PC-9 (cell line): ENCODE measurements around the gene VAMP8. TPM values are rescaled to one million over a fixed set of nuclear protein-coding genes. Genes with fewer than 3 reads are reported as not detected.

Experiments
- BruUV-seq: library from RNA; stranded (reverse); fragments of 400-500 nt; replicated peaks from 2 replicates; lab custom pipeline; 2021; lab: Mats Ljungman, UMichigan
- CTCF ChIA-PET: fragments of 300-600 bp; sonication (Branson Sonifier 250); formaldehyde crosslinking; loops from one replicate; lab custom pipeline; 2022; ENCODE audit warnings: antibody characterized with exemption; lab: Charles Lee
- POLR2A ChIA-PET: fragments of 300-600 bp; sonication (Branson Sonifier 250); formaldehyde crosslinking; loops from one replicate; lab custom pipeline; 2022; ENCODE audit warnings: antibody characterized with exemption; ENCODE audit not compliant: unreplicated experiment; lab: Charles Lee
- DNase-seq, 2 experiments: peaks; one replicate each; pipeline versions ENCODE4 v3.0.0 to v3.0.0-alpha.2; 2015 to 2022; ENCODE audit warnings: mixed read lengths in 1 of 2
- H2AFZ ChIP-seq: fragments of 200-600 bp; sonication (generic); 2 replicates; pipeline ENCODE4 v1.8.1; 2017; ENCODE audit warnings: antibody characterized with exemption
- H3F3A ChIP-seq: fragments of 200-600 bp; sonication (generic); 2 replicates; pipeline ENCODE4 v1.8.1; 2017; ENCODE audit warnings: antibody characterized with exemption, mild to moderate bottlenecking, low read depth; ENCODE audit not compliant: insufficient read depth
- H3K27ac ChIP-seq: fragments of 200-600 bp; sonication (generic); 2 replicates; pipeline ENCODE4 v1.6.1; 2016; ENCODE audit warnings: mixed run types
- H3K27me3 ChIP-seq: fragments of 200-600 bp; sonication (generic); 2 replicates; pipeline ENCODE4 v1.6.1; 2016; ENCODE audit warnings: low read depth, mixed run types; ENCODE audit not compliant: insufficient read depth
- H3K36me3 ChIP-seq: fragments of 200-600 bp; sonication (generic); 2 replicates; pipeline ENCODE4 v1.6.1; 2016; ENCODE audit warnings: low read depth, mixed run types
- H3K4me1 ChIP-seq: fragments of 200-600 bp; sonication (generic); replicated peaks from 2 replicates; pipeline ENCODE4 v1.6.1; 2016; ENCODE audit warnings: mixed run types; ENCODE audit not compliant: insufficient read depth
- H3K4me2 ChIP-seq: fragments of 200-600 bp; sonication (generic); 2 replicates; pipeline ENCODE4 v1.6.1; 2017; ENCODE audit warnings: mixed run types
- H3K4me3 ChIP-seq: fragments of 200-600 bp; sonication (generic); 2 replicates; pipeline ENCODE4 v1.6.1; 2016; ENCODE audit warnings: mixed run types
- H3K79me2 ChIP-seq: fragments of 200-600 bp; sonication (generic); 2 replicates; pipeline ENCODE4 v1.6.1; 2017; ENCODE audit warnings: low read depth, mixed run types
- H3K9me2 ChIP-seq: fragments of 200-600 bp; sonication (generic); 2 replicates; pipeline ENCODE4 v1.8.1; 2017; ENCODE audit warnings: mild to moderate bottlenecking; ENCODE audit not compliant: insufficient read depth
- H3K9me3 ChIP-seq: fragments of 200-600 bp; sonication (generic); 2 replicates; pipeline ENCODE4 v1.8.1; 2016; ENCODE audit warnings: low read depth; ENCODE audit not compliant: insufficient read depth
- H4K20me1 ChIP-seq: fragments of 200-600 bp; sonication (generic); 2 replicates; pipeline ENCODE4 v1.8.1; 2017; ENCODE audit not compliant: insufficient read depth
- EZH2 ChIP-seq: fragments of 200-600 bp; sonication (generic); IDR thresholded peaks from 2 replicates; pipeline ENCODE4 v1.8.0; 2017; ENCODE audit warnings: antibody characterized with exemption, low read depth
- intact Hi-C: fragments of 100-400 bp; cut with micrococcal nuclease; formaldehyde crosslinking; loops from one replicate; pipeline ENCODE4 v1.10.0; 2022; ENCODE audit not compliant: unreplicated experiment
- total RNA-seq: library from RNA; stranded (reverse); gene quantifications from 2 replicates; pipeline ENCODE4 v1.2.3, GENCODE V29; 2021
- TF ChIP-seq, protein P1 (sequence below): fragments of 200-600 bp; sonication (generic); conservative IDR thresholded peaks from 2 replicates; pipeline ENCODE4 v1.6.1; 2017; ENCODE audit warnings: mixed run types, antibody characterized with exemption, mild to moderate bottlenecking, moderate library complexity

Gene VAMP8
- total RNA-seq, 1 experiment from 2014 or later = 124 TPM

GRCh38 chr2:85584857-85585780 is 7.7 kb downstream of the VAMP8 start:
- TF ChIP-seq EZH2 = no peak
- TF ChIP-seq, protein P1, sequence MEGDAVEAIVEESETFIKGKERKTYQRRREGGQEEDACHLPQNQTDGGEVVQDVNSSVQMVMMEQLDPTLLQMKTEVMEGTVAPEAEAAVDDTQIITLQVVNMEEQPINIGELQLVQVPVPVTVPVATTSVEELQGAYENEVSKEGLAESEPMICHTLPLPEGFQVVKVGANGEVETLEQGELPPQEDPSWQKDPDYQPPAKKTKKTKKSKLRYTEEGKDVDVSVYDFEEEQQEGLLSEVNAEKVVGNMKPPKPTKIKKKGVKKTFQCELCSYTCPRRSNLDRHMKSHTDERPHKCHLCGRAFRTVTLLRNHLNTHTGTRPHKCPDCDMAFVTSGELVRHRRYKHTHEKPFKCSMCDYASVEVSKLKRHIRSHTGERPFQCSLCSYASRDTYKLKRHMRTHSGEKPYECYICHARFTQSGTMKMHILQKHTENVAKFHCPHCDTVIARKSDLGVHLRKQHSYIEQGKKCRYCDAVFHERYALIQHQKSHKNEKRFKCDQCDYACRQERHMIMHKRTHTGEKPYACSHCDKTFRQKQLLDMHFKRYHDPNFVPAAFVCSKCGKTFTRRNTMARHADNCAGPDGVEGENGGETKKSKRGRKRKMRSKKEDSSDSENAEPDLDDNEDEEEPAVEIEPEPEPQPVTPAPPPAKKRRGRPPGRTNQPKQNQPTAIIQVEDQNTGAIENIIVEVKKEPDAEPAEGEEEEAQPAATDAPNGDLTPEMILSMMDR = no peak
- peak; percentile 67 to 89 for DNase-seq
- no TSS peak for BruUV-seq
- Histone ChIP-seq H3K27ac (peak overlapping the region; percentile 60), H3F3A (peaks cover 23% of the 10 kb centered on the region), H3K36me3 (0 out of 2 replicates have a peak, but pooled peaks cover 7% of the 10 kb centered on the region), H3K4me2 (peak overlapping the region; percentile 45), H3K4me1 (peaks cover 20% of the 10 kb centered on the region), H3K4me3 (no peak overlapping the region), H3K79me2 (peaks cover 3% of the 10 kb centered on the region; the same call in 1 of the 2 replicates), H2AFZ (no peak overlapping the region), H3K27me3 (no peaks in the 10 kb centered on the region), H3K9me3 (no peaks in the 10 kb centered on the region), H4K20me1 (no peaks in the 10 kb centered on the region), H3K9me2 (no peaks in the 10 kb centered on the region)
- intact Hi-C loops = no loop called here
- ChIA-PET POLR2A (interaction anchor here (0.6 kb wide), 2 partner anchors 29 to 235 kb away, joined by 3 to 4 read pairs; no protein-coding TSS in a partner anchor), CTCF (interaction anchor here (0.6 kb wide), 1 partner anchor 21 kb away, joined by 3 read pairs; no protein-coding TSS in a partner anchor)

DNA sequence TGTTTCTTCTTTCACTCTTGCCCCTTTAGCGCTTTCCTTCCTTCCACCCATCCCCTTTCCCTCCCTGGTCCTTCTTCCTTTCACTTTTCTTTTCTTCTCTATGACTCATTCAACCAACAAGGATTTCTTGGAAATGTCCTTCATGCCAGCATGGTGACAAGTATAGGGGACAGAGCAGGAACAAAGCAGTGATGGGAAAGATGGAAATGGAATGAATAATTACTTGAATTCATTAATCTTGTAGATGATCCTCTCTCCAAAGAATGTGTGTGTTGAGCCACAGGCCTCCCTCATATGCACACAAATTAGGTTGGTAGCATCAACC is 8.4 kb downstream of the VAMP8 start:
- Histone ChIP-seq H4K20me1 (no peaks in the 10 kb centered on the region), H3K9me3 (no peaks in the 10 kb centered on the region), H3K36me3 (0 out of 2 replicates have a peak, but pooled peaks cover 7% of the 10 kb centered on the region), H2AFZ (no peak overlapping the region), H3K4me3 (no peak overlapping the region), H3K27ac (peak overlapping the region; percentile 60), H3K4me1 (peaks cover 25% of the 10 kb centered on the region), H3K79me2 (no peaks in the 10 kb centered on the region), H3K9me2 (no peaks in the 10 kb centered on the region), H3K27me3 (no peaks in the 10 kb centered on the region), H3K4me2 (peak overlapping the region; percentile 45; the same call in 1 of the 2 replicates), H3F3A (peaks cover 23% of the 10 kb centered on the region)
- no peak for DNase-seq
- intact Hi-C loops = no loop called here
- CTCF ChIA-PET = no interaction called here
- no peak for TF ChIP-seq EZH2
- TF ChIP-seq, protein P1 = no peak
- BruUV-seq = no TSS peak
- POLR2A ChIA-PET = interaction anchor here (0.6 kb wide), 2 partner anchors 29 to 236 kb away, joined by 3 to 4 read pairs; no protein-coding TSS in a partner anchor

- Histone ChIP-seq H4K20me1 (no peaks in the 10 kb centered on the region), H3K79me2 (no peaks in the 10 kb centered on the region), H3K9me3 (no peaks in the 10 kb centered on the region), H3K4me2 (no peak overlapping the region), H3K4me1 (peaks cover 30% of the 10 kb centered on the region), H3K27ac (no peak overlapping the region), H3K27me3 (no peaks in the 10 kb centered on the region), H3K36me3 (0 out of 2 replicates have a peak, but pooled peaks cover 3% of the 10 kb centered on the region), H2AFZ (no peak overlapping the region), H3K9me2 (no peaks in the 10 kb centered on the region), H3F3A (peaks cover 23% of the 10 kb centered on the region), H3K4me3 (no peak overlapping the region)
- ChIA-PET CTCF (no interaction called here), POLR2A (interaction anchor here (0.7 kb wide), 1 partner anchor 10 kb away, joined by 4 read pairs; no protein-coding TSS in a partner anchor)
- TF ChIP-seq EZH2 = no peak
- TF ChIP-seq, protein P1 = no peak
- BruUV-seq = no TSS peak
- intact Hi-C loops = no loop called here
- no peak for DNase-seq
Observed at GRCh38 chr2:85588236-85588635, 10.8 kb downstream of the VAMP8 start.
